ENCODE data around the gene GUCA2B.

GUCA2B gene

DNA sequence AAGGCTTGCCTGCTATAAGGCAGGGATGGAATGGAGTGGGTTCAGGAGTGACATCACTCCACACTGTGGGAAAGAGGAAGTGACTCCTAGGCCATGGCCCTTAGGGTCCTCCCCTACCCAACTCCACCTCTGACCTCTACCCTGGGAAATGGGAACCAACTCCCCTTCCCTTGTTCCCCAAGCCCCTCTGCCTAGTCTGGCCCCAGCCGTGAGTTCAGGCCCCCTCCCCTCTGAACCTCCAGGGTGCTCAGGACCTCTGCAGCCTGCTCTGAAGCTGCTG, 15.1 kb downstream of the GUCA2B start:
- DNase-seq: peak; percentile 61 to 87 (median 76)

DNA sequence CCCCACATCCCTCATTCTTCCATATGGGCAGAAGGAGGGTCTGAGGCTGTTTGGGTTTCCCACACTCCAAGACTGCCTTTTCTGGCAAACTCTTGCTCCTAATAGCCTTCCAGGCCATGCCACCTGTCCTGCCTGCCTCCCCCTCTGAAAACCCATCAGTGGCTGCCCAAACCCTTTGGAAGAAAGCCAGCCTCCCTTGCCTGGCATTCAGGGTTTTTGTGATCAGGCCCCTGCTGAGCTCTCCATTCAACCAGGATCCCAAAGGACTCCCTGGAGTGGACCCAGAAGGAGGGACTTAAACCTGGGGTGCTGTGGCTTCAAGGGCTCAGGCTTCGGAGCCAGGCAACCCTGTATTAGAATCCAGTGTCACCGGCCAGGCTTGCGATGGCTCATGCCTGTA, 15.6 kb downstream of the GUCA2B start:
- no peak for DNase-seq

DNA sequence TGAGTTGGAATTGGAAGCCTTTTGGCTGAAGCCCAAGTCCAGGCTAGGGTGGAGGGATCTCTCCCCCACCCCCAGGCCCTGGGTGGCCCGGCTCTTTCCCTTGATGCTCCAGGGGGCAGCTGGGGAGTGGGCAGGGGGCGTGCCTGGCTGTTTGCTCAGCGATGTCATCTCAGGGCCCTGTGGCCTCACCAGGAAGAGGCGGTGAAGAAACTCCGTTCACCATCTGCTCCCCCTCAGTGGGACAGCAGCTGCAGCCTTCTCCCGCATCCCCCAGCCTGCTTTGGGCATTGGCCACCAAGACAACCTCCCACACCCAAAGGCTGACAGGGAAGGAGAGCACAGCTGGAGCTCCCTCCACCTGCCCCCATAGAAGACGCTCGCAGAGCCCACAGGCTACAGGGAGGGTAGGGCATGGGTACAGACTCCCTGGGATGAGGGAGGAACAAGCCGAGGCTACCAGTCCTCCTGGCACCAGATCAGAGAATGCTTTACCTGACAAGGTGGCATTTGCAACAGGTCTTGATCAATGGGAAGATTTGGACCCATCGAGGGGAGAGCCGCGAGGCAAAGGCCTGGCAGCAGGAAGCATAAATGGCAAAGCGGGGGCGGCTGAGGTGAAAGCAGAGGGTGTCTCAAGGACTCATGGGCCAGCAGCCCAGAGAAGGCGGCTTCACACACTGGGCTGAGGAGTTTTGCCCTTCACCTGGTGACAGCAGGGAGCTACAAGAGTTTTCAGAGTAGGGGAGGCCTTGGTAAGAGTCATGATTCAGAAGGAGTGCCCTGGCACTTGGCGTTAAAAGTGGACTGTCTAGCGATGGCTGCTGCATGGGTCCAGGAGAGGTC, 17.8 kb downstream of the GUCA2B start:
- DNase-seq: no peak

DNA sequence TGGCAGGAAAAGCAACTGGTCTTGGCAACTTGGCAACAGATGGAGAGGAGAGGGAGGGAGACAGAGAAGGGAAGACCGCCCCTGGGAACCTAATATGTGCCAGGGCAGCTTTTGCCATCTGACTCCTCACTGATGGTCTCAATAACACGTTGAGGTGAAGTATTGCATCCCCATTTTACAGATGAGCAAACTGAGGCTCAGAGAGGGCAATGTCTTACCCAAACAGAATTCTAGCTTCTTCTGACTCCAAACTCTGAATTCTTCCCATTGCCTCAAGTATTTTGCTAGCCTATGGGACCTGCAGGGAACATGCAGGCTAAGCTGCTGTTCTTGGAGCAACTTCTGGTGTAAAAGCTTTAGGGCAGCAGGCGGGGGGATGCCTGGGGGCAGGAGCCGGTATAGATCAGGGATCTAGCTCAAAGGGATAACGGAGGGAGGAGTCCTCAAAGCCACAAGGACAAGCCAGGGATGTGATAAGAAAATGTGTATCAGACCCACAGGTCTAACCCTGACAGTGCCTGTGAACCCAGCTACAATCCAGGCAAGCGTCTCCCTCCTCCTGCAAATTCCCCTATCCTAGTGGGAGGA, 18.6 kb downstream of the GUCA2B start:
- DNase-seq: no peak

DNA sequence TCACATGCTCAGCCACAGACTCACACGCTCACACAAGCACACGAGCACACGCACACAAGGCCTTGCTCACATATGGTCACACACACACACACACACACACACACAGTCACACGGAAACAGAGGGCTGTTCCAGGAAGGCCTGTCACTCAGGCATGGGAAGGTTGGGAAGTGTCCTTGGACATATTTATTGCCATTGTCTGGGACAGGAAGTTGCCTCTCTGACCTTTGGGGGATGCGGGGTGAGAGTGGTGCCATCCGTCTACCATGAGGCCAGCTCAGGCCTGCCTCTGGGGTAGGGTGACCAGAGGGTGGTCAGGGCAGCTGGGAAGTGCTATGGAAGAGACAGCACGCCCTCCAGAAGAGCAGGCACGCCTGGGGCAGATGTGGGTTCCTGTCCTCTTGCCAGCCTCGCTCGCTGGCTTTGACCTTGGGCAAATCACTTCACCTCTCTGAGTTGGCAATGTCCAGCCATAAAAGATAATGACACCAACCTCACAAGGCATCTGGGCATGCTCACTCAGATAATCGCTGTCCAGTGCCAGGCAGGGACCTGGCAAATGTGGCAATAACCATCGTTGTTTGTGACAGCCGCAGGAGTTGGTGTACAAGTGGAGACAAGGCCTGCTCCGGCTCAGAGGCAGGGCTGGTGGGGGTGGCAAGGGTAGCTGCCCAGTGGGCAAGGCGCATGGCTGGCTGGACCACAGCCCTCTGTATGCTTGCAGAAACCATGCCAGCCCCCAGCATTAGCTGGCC, 19.3 kb downstream of the GUCA2B start:
- no peak for DNase-seq

DNA sequence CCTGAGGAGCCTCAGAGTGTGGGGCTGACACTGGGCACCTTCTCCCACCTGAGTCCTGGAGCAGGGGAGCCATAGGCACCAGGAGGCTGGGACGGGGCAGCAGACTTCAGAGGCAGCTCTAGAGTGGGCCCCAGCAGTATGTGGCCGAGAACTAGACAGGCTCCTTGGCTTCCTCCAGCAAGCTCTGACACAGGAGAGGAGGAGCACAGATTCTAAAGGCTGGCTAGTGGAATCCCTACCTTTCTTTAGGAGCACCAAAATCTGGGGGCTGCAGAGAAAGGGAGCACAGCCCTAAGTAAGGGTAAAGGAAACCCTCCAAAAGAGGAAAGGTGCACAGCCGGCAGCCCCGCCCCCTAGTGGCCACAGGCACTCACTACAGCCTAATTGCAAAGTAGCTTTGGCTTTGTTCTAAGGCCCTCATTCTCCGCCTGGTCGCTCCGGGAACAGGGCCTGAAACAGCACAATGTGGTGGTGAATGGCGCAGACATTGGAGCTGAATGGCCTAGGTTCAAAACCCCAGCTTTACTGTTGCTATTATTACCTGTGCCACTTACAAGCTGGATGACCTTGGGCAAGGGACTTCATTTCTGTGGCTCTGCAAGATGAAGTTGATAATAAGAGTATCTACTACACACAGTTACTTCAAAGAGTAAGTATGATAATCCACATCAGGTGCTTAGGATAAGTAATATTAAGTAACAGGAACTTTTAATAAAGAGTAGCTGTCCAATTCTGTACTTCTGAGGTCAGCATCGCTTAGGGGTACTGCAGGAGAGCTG, 20.1 kb downstream of the GUCA2B start:
- peak; percentile 60 to 81 (median 68) for DNase-seq

DNA sequence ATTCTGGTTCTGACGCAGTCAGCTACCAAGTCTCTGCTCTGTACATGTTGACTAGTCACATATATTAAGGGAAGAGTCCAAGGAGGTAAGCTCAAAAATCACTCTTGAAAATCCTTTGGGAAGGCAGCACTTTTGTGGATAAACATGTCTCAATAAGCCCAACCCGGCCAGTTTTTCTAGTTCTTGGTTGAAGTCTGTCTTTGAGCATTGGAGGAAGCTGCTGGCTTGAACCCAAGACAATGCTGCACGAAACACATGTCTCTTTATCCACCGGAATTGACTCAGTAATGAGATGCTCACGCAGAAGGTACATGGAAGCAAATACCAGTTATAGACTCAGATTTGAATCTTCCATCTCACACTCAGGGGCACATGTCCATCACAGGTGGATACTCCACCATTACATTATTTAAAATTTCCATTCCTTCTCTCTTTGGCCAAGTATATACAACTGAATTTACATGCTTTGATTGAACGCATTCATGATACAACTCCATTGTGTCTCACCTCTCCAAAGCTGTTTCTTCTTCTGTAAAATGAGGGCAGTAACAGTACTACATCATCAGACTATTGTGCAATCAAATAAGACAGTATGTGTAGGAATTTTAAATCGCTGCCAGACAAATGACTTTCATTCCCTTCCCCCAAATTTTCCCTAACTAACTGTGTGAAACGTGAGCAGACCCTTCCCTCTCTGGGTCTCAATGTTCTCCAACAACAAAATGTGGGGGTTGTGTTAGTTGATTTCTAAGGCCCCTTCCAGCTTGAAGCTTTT, 20.9 kb downstream of the GUCA2B start:
- no peak for DNase-seq

DNA sequence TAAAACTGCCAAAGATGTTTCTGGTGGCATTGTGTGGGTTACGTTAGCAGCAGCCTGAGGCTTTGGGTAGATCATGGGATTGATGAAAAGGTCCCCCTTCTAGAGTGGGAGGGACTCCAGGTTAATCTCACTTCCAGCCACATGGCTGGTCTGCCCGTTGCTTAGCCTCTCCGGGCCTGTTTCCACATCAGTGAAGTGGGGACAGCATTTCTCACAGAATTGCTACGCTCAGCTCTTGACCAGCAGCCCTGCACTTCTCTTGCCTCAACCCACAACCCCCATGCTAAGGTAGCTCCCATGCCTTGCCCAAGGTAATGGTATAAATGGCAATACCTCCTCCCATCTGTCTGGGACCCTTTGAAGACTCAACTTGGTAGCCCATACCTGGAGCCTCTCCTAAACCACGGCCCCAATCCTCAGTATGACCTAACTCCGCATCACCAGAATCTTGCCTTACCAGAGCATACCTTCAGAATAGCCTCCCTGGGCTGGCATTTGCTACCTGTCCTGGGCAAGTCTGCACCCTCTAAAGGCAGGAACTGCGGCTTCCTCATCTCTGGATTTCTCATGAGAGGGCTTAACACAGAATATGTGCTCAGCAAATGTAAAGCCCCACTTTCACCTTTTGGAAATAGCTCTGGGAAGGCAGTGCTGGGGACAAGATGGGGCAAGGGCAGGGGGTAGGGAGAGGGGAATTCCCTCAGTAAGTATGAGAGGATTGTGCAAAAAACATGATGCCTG, 22.3 kb downstream of the GUCA2B start:
- no peak for DNase-seq

DNA sequence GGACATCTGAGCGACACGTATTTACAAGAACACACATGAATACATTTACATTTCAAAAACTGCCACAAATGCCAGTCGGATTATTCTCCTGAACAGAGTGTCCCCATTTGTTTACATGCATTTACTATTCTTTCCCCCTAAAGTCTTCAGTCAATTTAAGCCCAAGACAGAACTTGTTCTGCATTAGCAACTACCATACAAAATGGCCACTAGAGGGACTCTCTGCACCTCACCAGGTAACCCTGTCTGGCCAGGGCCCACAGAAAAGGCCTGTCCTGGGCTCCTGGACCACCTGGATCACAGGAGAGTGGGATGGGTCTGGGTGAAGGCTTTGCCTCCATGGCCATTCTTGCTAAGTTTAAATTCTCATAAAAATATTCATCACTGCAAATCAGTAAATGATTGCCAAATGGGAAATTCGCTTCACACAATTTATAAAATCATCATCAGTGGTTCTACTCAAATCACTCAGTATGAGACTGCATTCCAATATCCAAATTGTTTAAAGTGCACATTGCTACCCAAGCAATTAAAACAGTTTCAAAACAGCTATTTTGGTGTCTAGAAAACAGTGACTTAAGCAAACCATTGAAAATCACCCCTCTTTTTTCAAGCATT, 23.8 kb downstream of the GUCA2B start:
- DNase-seq: peak in 3 of 4 experiments; percentile 46 to 56 (median 51)

DNA sequence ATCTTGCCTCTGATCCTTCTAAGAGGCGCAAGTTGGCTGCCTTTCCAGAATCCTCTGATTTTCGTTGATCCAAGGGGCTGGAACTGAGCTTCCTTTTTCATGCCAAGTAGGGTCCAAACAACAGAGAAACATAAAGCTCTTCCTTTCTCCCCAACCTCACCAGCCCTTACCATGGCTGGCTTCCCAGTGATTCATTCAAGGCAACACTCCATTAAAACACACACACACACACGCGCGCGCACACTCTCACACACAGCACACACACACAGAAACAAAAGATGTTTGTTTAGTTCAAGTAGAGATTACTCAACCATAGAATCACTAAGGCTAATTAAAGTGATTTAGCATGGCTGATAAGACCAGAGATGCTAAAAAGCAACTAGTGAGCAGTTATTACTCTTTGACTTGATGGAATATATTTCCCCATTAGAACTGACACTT, 24.4 kb downstream of the GUCA2B start:
- DNase-seq: no peak

DNA sequence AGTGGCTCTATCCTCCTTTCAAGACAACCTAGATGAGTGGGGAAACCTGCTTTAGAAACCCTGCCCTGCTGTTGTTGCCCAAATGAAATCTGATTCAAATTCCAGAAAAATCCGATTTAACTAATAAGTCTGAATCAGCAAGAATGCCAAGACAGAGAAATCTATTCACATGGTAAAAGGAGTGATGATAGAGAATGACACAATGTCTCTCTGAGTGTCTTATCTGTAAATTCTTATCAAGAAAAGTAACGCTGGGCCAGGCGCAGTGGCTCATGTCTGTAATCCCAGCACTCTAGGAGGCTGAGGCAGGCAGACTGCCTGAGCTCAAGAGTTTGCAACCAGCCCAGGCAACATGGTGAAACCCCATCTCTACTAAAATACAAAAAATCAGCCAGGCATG, 25.0 kb downstream of the GUCA2B start:
- DNase-seq: no peak

DNA sequence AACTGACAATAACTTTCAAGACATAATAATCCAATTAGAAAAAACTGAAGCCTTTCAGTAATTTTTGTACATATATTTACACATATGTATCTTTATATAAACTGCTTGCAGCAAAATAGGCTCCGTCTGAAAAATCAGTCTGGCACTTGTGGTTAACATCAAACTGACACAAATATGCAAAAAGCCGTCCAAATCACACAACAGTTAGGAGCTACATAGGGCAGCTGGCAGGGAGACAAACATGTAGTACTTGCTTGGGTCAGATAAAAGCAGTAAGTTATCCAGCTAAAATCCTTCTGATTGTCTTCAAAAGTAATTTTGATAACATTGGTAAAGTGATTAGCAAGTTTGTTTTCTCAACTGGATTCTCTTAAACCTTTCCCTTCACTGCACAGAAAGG, 26.1 kb downstream of the GUCA2B start:
- DNase-seq: no peak

DNA sequence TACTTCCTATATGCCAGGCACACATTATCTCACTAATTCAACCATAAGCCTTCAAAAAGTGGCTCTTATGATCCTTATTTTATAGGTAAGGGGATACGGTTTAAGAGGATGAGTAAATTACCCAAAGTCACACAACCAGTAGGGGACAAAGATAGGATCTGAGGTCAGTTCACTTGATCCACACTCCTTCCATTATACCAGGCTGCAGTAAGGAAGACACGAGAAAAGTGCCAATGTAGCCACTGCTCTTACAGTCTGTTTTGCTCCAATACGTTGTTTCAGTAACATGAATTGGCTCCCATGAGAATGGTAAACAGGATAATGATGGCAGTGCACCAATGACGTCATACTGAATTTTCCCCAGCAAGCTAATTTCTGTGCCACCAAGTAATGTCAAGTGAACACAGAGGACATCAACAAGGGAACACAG, 26.7 kb downstream of the GUCA2B start:
- DNase-seq: no peak

DNA sequence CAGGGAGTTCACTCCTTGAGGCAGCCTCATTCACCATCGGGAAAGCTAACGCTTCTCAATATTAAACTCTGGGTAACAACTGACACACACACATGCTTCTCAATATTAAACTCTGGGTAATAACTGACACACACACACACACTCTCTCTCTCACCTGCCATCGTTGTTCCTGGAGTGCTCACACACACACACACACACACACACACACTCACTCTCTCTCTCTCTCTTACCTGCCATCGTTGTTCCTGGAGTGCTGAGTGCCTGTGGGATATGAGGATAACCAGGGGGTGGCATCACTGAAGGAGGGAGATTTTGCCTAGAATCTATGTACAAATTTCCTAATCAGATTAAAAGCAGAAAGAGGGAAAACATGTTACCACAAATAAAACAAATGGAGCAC, 28.5 kb downstream of the GUCA2B start:
- DNase-seq: no peak

DNA sequence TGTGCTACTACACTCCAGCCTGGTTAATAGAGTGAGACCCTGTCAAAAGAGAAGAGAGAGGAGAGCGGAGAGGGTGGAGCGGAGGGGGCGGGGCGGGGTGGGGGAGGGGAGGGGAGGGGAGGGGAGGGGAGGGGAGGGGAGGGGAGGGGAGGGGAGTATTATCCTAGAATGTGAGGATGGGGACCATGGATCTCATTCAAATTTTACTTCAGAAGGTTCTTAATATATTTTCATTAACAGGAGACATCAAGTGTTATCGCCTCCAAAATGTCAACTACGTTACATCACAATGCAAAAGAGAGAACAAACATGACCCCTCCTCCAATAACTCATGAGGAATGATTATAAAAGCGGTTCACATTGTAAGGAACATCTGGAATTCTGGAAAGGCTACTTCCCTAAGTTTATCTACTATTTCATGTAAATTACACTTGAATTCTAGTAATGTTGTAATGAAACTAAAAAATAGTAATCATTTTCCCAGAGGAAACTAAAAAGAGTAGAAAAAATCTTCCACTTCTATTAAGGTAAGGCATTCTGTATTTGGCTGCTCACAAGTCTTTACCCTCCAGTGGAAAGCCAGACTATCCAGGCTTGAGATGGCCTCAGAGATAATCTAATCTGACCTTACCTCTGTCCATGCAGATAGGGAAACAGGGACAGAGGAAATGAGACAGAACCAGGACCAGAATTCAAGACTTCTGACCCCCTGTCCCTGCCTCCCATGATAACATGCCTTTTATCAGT, 30.2 kb downstream of the GUCA2B start:
- DNase-seq: no peak

DNA sequence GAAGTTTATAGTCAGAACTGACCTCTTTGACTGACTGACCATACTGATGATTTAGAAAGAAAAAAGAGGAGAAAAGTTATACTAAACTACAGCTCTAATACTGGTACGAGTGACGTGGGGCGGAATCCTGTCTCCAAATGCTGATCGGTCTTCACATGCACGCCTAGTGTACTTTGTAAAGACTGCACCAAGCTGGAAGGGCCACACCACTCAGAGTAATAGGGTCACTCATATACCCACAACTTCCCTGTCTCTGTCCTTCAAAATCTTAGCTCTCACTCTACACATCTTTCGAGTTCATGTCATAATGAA, 30.7 kb downstream of the GUCA2B start:
- DNase-seq: no peak

DNA sequence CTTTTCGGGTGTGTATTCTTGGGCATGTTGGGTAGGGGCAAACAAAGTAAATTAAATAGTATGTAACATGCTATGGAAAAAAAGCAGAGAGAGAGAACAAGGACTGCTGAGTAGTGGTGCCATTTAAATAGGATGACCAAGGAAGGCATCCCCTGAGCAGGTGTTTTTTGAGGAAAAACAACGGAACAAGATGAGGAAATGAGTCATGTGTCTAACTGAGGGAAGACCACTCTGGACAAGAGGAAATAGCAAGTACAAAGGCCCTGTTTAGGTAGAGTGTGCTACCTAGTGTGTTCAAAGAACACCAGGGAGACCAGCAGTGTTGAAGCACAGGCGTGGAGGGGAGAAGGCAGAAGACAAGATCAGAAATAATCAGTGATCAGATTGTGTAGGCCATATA, 31.4 kb downstream of the GUCA2B start:
- DNase-seq: no peak

DNA sequence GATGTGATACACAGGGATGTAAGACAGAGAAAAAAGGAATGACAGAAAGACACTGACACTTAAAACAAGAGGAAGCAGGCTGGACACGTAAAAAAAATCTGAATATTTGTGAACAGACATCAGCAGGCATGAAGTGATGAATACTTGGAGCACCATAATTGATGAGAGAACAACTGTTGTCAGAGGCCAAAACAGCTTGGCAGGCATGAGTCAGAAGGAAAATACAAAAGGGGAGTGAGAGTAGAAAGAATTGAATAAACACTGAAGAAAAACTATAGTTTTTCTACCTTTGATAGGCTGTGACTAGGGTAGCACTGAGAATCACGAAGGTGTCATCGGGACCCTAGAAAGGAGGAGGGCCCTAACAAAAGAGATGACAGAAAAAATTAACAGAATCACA, 32.9 kb downstream of the GUCA2B start:
- DNase-seq: no peak

DNA sequence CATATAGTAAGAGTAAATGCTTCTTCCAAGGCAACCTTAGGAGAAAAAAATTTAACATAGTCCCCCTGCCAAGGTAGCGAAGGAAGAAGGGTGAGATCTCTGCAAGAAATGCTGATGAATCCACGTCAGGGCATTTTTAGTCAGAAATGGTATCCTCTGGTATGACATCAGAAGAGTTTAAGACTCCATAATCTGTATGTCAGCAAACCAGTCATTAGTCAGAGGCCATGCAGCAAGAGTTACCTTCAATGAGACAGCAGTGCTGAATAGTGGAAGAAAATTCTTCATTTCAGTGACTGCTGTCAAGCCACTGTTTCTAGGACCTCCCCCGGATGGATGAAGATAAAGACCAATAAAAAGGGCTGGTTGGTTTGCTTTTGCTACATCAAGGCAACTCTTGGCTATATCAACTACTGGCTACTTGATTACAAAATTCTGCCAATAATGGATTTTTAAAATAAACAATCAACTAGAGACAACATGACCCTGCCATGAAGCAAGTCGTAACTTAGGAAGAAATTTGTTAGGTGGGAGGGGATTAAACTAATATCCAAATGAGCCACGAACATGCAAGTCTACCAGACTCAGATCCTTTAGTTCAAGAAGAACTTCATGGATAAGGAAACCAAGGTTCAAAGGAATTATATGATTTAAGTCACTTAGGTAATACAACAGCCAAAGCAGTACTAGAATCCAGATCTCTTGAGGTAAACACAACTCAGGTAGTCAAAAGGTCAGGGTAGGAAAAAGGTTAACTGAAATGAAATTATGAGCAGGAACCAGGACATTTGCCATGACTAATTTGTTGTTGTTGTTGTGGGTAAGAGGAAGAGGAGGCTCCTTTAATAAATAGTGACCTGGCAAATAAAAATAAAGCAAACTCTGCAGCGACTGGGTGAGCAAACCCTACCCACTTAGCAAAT, 37.0 kb downstream of the GUCA2B start:
- DNase-seq: no peak

Measured in suppressor macrophage (primary cell).